ENCODE results near the gene WASL.

- TF ChIP-seq POLR2A (IDR thresholded peaks at IDR 0.05; ENCODE audit: low read length) (no peak), GATA1 (IDR thresholded peaks at IDR 0.05; ENCODE audit: low read depth, low read length) (no peak)
Measured at GRCh38 chr7:123784263-123784662, 35.5 kb upstream of the WASL start.

Measured in erythroblast (primary cell).